Occipital lobe (tissue), 2 donors: Measurements from ENCODE around the gene RASGEF1C. TPM values are rescaled to one million over a fixed set of nuclear protein-coding genes. Genes with fewer than 3 reads are reported as not detected.

ENCODE experiments used
- DNase-seq: peaks from one replicate; lab custom pipeline; 2025; lab: John Stamatoyannopoulos, UW
- total RNA-seq: library from RNA; depleted of rRNA; stranded (reverse); fragments of >200 nt; gene quantifications from one replicate; pipeline ENCODE4 v1.2.3, GENCODE V29; 2014

The RASGEF1C gene
- total RNA-seq, 1 donor from 2014 or later = 12.8 TPM

- no peak for DNase-seq
Observed at GRCh38 chr5:180160789-180161188, 48.2 kb downstream of the RASGEF1C start.

GRCh38 chr5:180160215-180160614 is 48.8 kb downstream of the RASGEF1C start:
- DNase-seq = no peak

- no peak for DNase-seq
Observed at GRCh38 chr5:180159756-180160155, 49.3 kb downstream of the RASGEF1C start.

GRCh38 chr5:180157866-180158265 is 51.1 kb downstream of the RASGEF1C start:
- no peak for DNase-seq

- DNase-seq = no peak
Observed at GRCh38 chr5:180156141-180156540, 52.9 kb downstream of the RASGEF1C start.

- DNase-seq = no peak
Observed at GRCh38 chr5:180155365-180155926, 53.6 kb downstream of the RASGEF1C start.

GRCh38 chr5:180154821-180155364 is 54.1 kb downstream of the RASGEF1C start:
- DNase-seq = no peak

- no peak for DNase-seq
Observed at GRCh38 chr5:180153991-180154390, 55.0 kb downstream of the RASGEF1C start.

GRCh38 chr5:180153099-180153498 is 55.9 kb downstream of the RASGEF1C start:
- DNase-seq = no peak

- DNase-seq = no peak
Observed at GRCh38 chr5:180143656-180144364, 65.2 kb downstream of the RASGEF1C start.

GRCh38 chr5:180142824-180143610 is 66.0 kb downstream of the RASGEF1C start:
- no peak for DNase-seq

GRCh38 chr5:180142021-180142765 is 66.8 kb downstream of the RASGEF1C start:
- DNase-seq = no peak

- DNase-seq = no peak
Observed at GRCh38 chr5:180141068-180141660, 67.8 kb downstream of the RASGEF1C start.

- DNase-seq = no peak
Observed at GRCh38 chr5:180140571-180140970, 68.4 kb downstream of the RASGEF1C start.

- no peak for DNase-seq
Observed at GRCh38 chr5:180140079-180140554, 68.9 kb downstream of the RASGEF1C start.

GRCh38 chr5:180139731-180140055 is 69.3 kb downstream of the RASGEF1C start:
- no peak for DNase-seq

GRCh38 chr5:180138976-180139730 is 69.9 kb downstream of the RASGEF1C start:
- no peak for DNase-seq

GRCh38 chr5:180138214-180138975 is 70.6 kb downstream of the RASGEF1C start:
- DNase-seq = no peak

GRCh38 chr5:180137401-180138213 is 71.4 kb downstream of the RASGEF1C start:
- no peak for DNase-seq
